Gastroesophageal sphincter (tissue), 3 donors: Measurements from ENCODE around the gene GPRC5D.

Experiments used
- EP300 ChIP-seq: sonication (generic); formaldehyde crosslinking; IDR thresholded peaks from one replicate; pipeline ENCODE4 v1.6.1; 2017; ENCODE audit warnings: antibody characterized with exemption, mild to moderate bottlenecking
- POLR2AphosphoS5 ChIP-seq: sonication (generic); formaldehyde crosslinking; IDR thresholded peaks from one replicate; pipeline ENCODE4 v1.6.1; 2017; ENCODE audit warnings: antibody characterized with exemption
- TF ChIP-seq, protein P1 (sequence below), 4 experiments: fragments of 200-600 bp in 2 of 4; fragments of 450-650 bp in 2 of 4; sonication (generic) in 1 of 4; IDR thresholded peaks; one replicate each; pipeline ENCODE4 v1.5.1; 2017 to 2019; ENCODE audit warnings: antibody characterized with exemption in 4 of 4, mild to moderate bottlenecking in 2 of 4, moderate library complexity in 2 of 4

DNA sequence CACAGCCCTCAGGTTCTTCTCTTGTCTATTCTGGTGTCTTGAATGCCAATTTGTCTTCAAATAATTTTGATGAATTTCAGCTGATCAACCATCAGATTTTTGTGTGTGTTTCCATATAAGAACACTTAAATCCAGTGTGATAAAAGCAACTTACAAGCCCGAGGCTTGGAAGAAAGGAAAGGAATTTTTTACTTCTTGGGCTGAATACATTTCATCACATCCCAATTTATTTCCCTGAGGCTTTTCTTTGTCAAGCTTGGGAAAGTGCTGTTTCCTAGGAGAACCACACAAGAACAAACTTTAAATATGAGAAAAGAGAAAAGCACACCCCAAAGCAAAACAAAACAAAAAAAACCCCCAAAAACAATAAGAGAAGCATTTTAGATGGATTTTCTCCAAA is 26.6 kb downstream of the GPRC5D start:
- TF ChIP-seq EP300 (no peak), POLR2AphosphoS5 (no peak)
- TF ChIP-seq, protein P1, sequence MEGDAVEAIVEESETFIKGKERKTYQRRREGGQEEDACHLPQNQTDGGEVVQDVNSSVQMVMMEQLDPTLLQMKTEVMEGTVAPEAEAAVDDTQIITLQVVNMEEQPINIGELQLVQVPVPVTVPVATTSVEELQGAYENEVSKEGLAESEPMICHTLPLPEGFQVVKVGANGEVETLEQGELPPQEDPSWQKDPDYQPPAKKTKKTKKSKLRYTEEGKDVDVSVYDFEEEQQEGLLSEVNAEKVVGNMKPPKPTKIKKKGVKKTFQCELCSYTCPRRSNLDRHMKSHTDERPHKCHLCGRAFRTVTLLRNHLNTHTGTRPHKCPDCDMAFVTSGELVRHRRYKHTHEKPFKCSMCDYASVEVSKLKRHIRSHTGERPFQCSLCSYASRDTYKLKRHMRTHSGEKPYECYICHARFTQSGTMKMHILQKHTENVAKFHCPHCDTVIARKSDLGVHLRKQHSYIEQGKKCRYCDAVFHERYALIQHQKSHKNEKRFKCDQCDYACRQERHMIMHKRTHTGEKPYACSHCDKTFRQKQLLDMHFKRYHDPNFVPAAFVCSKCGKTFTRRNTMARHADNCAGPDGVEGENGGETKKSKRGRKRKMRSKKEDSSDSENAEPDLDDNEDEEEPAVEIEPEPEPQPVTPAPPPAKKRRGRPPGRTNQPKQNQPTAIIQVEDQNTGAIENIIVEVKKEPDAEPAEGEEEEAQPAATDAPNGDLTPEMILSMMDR (IDR thresholded peaks at IDR 0.05) = no peak
